CD4-positive, alpha-beta T cell (primary cell): ENCODE results near the gene FXYD6. TPM values are rescaled to one million over a fixed set of nuclear protein-coding genes. Genes with fewer than 3 reads are reported as not detected.

Experiments used
- ATAC-seq: fragments of 200-7000 bp; cut with Tn5 transposase; one replicate; pipeline ENCODE4 v1.10.0; 2022; ENCODE audit warnings: mild to moderate bottlenecking; ENCODE audit not compliant: poor library complexity
- CTCF ChIA-PET: fragments of 350-600 bp; sonication (Branson Sonifier 250); formaldehyde crosslinking; loops from one replicate; lab custom pipeline; 2021; ENCODE audit warnings: antibody characterized with exemption, inconsistent platforms; lab: Charles Lee
- POLR2A ChIA-PET: fragments of 350-600 bp; sonication (Branson Sonifier 250); formaldehyde crosslinking; loops from one replicate; lab custom pipeline; 2021; ENCODE audit warnings: antibody characterized with exemption, inconsistent platforms; lab: Charles Lee
- DNase-seq, 14 experiments: peaks; one replicate each; pipeline ENCODE4 v3.0.0-alpha.2; 2013 to 2020; ENCODE audit warnings: mixed read lengths in 2 of 14
- H3K27ac ChIP-seq, 2 donors: one replicate each; pipeline versions ENCODE4 v1.5.1 to v1.7.0; 2013; ENCODE audit warnings: low read length in 2 of 2, low read depth in 1 of 2, mild to moderate bottlenecking in 1 of 2
- H3K27me3 ChIP-seq, 2 experiments: 1 replicate in 1 of 2; 2 replicates in 1 of 2; pipeline versions ENCODE4 v1.6.1 to v1.7.0; 2013; ENCODE audit warnings: low read length in 2 of 2, control low read depth in 1 of 2, mild to moderate bottlenecking in 1 of 2, moderate library complexity in 1 of 2; ENCODE audit not compliant: insufficient read depth in 2 of 2, control insufficient read depth in 1 of 2
- H3K36me3 ChIP-seq: one replicate; pipeline ENCODE4 v1.6.1; 2013; ENCODE audit warnings: low read length, control low read depth; ENCODE audit not compliant: insufficient read depth
- H3K4me1 ChIP-seq: one replicate; pipeline ENCODE4 v1.6.1; 2013; ENCODE audit warnings: low read length, control low read depth; ENCODE audit not compliant: insufficient read depth
- H3K4me3 ChIP-seq: one replicate; pipeline ENCODE4 v1.5.1; 2013; ENCODE audit warnings: mild to moderate bottlenecking, low read length, moderate library complexity
- H3K9me3 ChIP-seq, 2 experiments: 1 replicate in 1 of 2; 2 replicates in 1 of 2; pipeline versions ENCODE4 v1.6.1 to v1.7.0; 2013; ENCODE audit warnings: low read length in 2 of 2, mild to moderate bottlenecking in 2 of 2, control low read depth in 1 of 2, moderate library complexity in 1 of 2; ENCODE audit not compliant: control insufficient read depth in 1 of 2, insufficient read depth in 1 of 2
- H3K27ac Mint-ChIP-seq: one replicate; pipeline ENCODE4 v1.8.0; 2020; ENCODE audit warnings: mixed read lengths
- H3K27me3 Mint-ChIP-seq: one replicate; pipeline ENCODE4 v1.8.0; 2021; ENCODE audit warnings: mixed read lengths
- H3K36me3 Mint-ChIP-seq: one replicate; pipeline ENCODE4 v1.8.0; 2021; ENCODE audit warnings: low read depth, mixed read lengths
- H3K4me1 Mint-ChIP-seq: one replicate; pipeline ENCODE4 v1.8.0; 2021; ENCODE audit warnings: low read depth, mixed read lengths
- H3K4me3 Mint-ChIP-seq: one replicate; pipeline ENCODE4 v1.8.0; 2020; ENCODE audit warnings: mild to moderate bottlenecking, mixed read lengths
- H3K9me3 Mint-ChIP-seq: one replicate; pipeline ENCODE4 v1.8.0; 2020; ENCODE audit warnings: mixed read lengths
- CTCF ChIP-seq: fragments of 200-600 bp; IDR thresholded peaks from one replicate; pipeline ENCODE4 v1.8.0; 2022; ENCODE audit warnings: antibody characterized with exemption, mild to moderate bottlenecking
- intact Hi-C, 2 experiments: fragments of 100-400 bp; cut with DNase I in 1 of 2; cut with micrococcal nuclease in 1 of 2; formaldehyde crosslinking; loops; one replicate each; pipeline versions ENCODE4 v1.15.1 to v1.9.0; 2023 to 2025; cut with DNase I, micrococcal nuclease
- total RNA-seq, 174 experiments: library from RNA in 2 of 174; stranded (reverse) in 2 of 174; gene quantifications; one replicate each; pipeline ENCODE4 v1.2.3 and lab custom pipeline; 2021 to 2026

The FXYD6 gene
- total RNA-seq, 2 experiments from 2014 or later, result not detected

GRCh38 chr11:117898059-117898458, 21.6 kb upstream of the FXYD6 start:
- Mint-ChIP-seq H3K9me3 (no peaks in the 10 kb centered on the region), H3K27me3 (no peaks in the 10 kb centered on the region), H3K4me3 (no peak overlapping the region), H3K4me1 (no peaks in the 10 kb centered on the region), H3K27ac (no peak overlapping the region), H3K36me3 (no peaks in the 10 kb centered on the region)
- Histone ChIP-seq H3K9me3 (no peaks in the 10 kb centered on the region), H3K36me3 (no peaks in the 10 kb centered on the region), H3K27me3 (peaks cover 0 to 5% of the 10 kb centered on the region in 2 experiments), H3K4me3 (no peak overlapping the region), H3K4me1 (peaks cover 6% of the 10 kb centered on the region), H3K27ac (no peak overlapping the region)
- CTCF ChIA-PET, result no interaction called here
- TF ChIP-seq CTCF, result no peak
- ATAC-seq, result no peak
- DNase-seq, result peak in 1 of 14 experiments; percentile 23
- POLR2A ChIA-PET, result no interaction called here
- intact Hi-C loops, result loop anchor here in 1 of 2 experiments (5.0 kb wide), 1 partner anchor 41 kb away; no protein-coding TSS in a partner anchor

GRCh38 chr11:117892651-117893050, 16.2 kb upstream of the FXYD6 start:
- no peak for ATAC-seq
- H3K4me1 ChIP-seq, result no peaks in the 10 kb centered on the region
- H3K27me3 ChIP-seq, result peaks cover 0 to 5% of the 10 kb centered on the region in 2 experiments
- ChIA-PET POLR2A (no interaction called here), CTCF (interaction anchor here (1.5 kb wide), 1 partner anchor 12 kb away, joined by 3 read pairs; no protein-coding TSS in a partner anchor)
- H3K9me3 ChIP-seq, result no peaks in the 10 kb centered on the region
- Mint-ChIP-seq H3K4me3 (no peak overlapping the region), H3K9me3 (peaks cover 4% of the 10 kb centered on the region), H3K36me3 (no peaks in the 10 kb centered on the region), H3K27ac (no peak overlapping the region), H3K27me3 (no peaks in the 10 kb centered on the region), H3K4me1 (no peaks in the 10 kb centered on the region)
- no peak overlapping the region for H3K27ac ChIP-seq
- H3K36me3 ChIP-seq, result no peaks in the 10 kb centered on the region
- TF ChIP-seq CTCF, result no peak
- intact Hi-C loops, result no loop called here
- DNase-seq, result no peak
- H3K4me3 ChIP-seq, result no peak overlapping the region

GRCh38 chr11:117891362-117891761, 14.9 kb upstream of the FXYD6 start:
- Histone ChIP-seq H3K9me3 (no peaks in the 10 kb centered on the region), H3K36me3 (no peaks in the 10 kb centered on the region), H3K27ac (no peak overlapping the region), H3K4me1 (no peaks in the 10 kb centered on the region), H3K4me3 (no peak overlapping the region), H3K27me3 (no peaks in the 10 kb centered on the region)
- H3K36me3 Mint-ChIP-seq, result no peaks in the 10 kb centered on the region
- DNase-seq (no peak), ATAC-seq (no peak)
- ChIA-PET CTCF (no interaction called here), POLR2A (no interaction called here)
- H3K9me3 Mint-ChIP-seq, result peaks cover 4% of the 10 kb centered on the region
- no peak overlapping the region for H3K4me3 Mint-ChIP-seq
- H3K27me3 Mint-ChIP-seq, result no peaks in the 10 kb centered on the region
- no peaks in the 10 kb centered on the region for H3K4me1 Mint-ChIP-seq
- intact Hi-C loops, result no loop called here
- no peak for TF ChIP-seq CTCF
- H3K27ac Mint-ChIP-seq, result no peak overlapping the region
